K562 (cell line): Measurements from ENCODE around the gene FAM110D. TPM values are rescaled to one million over a fixed set of nuclear protein-coding genes. Genes with fewer than 3 reads are reported as not detected.

ENCODE experiments used
- ATAC-seq: fragments of 200-7000 bp; cut with Tn5 transposase; 3 replicates; pipeline ENCODE4 v1.9.1; 2020; ENCODE audit warnings: moderate library complexity
- BruUV-seq: library from RNA; stranded (reverse); fragments of 400-500 nt; replicated peaks from 2 replicates; lab custom pipeline; 2021; lab: Mats Ljungman, UMichigan
- CTCF ChIA-PET: fragments of 300-600 bp; formaldehyde crosslinking; extraction: SDS; loops from one replicate; lab custom pipeline; 2021; ENCODE audit warnings: low intra/inter-chr PET ratio; lab: Yijun Ruan, JAX
- POLR2A ChIA-PET: fragments of 300-600, 350-650 bp; sonication (Branson Sonifier 250); formaldehyde crosslinking; extraction: SDS; loops from one replicate; lab custom pipeline; 2021; ENCODE audit warnings: antibody characterized with exemption, inconsistent platforms; lab: Yijun Ruan, JAX
- DNase-seq, 4 experiments: peaks; one replicate each; pipeline versions ENCODE4 v3.0.0 to v3.0.0-alpha.2; 2011 to 2018; ENCODE audit warnings: low spot score in 3 of 4, mixed read lengths in 3 of 4; ENCODE audit errors: extremely low read depth in 1 of 4
- FAIRE-seq: peaks from 2 replicates; lab custom pipeline; 2011; peaks lifted over from hg19 to GRCh38; lab: Jason Lieb, UNC
- H2AFZ ChIP-seq: 2 replicates; pipeline ENCODE4 v1.6.0; 2011; ENCODE audit warnings: low read depth, low read length, control low read depth, inconsistent platforms
- H3K27ac ChIP-seq: fragments of 200-600 bp; 3 replicates; pipeline ENCODE4 v1.8.0; 2011; ENCODE audit warnings: low read depth, mild to moderate bottlenecking, control low read depth, inconsistent platforms, low read length, moderate library complexity, mixed read lengths; ENCODE audit errors: extremely low read depth
- H3K27me3 ChIP-seq, 2 experiments: fragments of 300-600 bp in 1 of 2; 2 replicates in 1 of 2; 3 replicates in 1 of 2; pipeline versions ENCODE4 v1.6.0 to v1.8.0; 2011; ENCODE audit warnings: inconsistent platforms in 2 of 2, low read length in 2 of 2, mild to moderate bottlenecking in 1 of 2, mixed read lengths in 1 of 2, moderate library complexity in 1 of 2; ENCODE audit not compliant: control insufficient read depth in 2 of 2, insufficient read depth in 2 of 2
- H3K36me3 ChIP-seq: fragments of 300-600 bp; 3 replicates; pipeline ENCODE4 v1.8.0; 2011; ENCODE audit warnings: mild to moderate bottlenecking, low read length, inconsistent platforms; ENCODE audit not compliant: control insufficient read depth, insufficient read depth
- H3K4me1 ChIP-seq, 2 experiments: fragments of 200-600 bp in 1 of 2; replicated peaks in 1 of 2; 2 replicates in 1 of 2; 3 replicates in 1 of 2; pipeline versions ENCODE4 v1.5.1 to v1.8.0; 2011; ENCODE audit warnings: inconsistent platforms in 2 of 2, low read length in 2 of 2, mild to moderate bottlenecking in 1 of 2, mixed read lengths in 1 of 2, moderate library complexity in 1 of 2; ENCODE audit not compliant: control insufficient read depth in 2 of 2, insufficient read depth in 2 of 2
- H3K4me2 ChIP-seq: 2 replicates; pipeline ENCODE4 v1.6.1; 2011; ENCODE audit warnings: low read length, control low read depth, inconsistent platforms, mixed read lengths; ENCODE audit not compliant: insufficient read depth
- H3K4me3 ChIP-seq: fragments of 200-600 bp; sonication (generic), shearing (Covaris generic); 2 replicates; pipeline ENCODE4 v1.5.1; 2016; ENCODE audit warnings: control low read depth, inconsistent platforms
- H3K79me2 ChIP-seq: fragments of 200-600 bp; 3 replicates; pipeline ENCODE4 v1.8.0; 2011; ENCODE audit warnings: low read length, inconsistent platforms; ENCODE audit not compliant: control insufficient read depth, insufficient read depth
- H3K9ac ChIP-seq, 2 experiments: 2 replicates each; pipeline versions ENCODE4 v1.6.0 to v1.6.1; 2011; ENCODE audit warnings: low read depth in 2 of 2, low read length in 2 of 2, control low read depth in 1 of 2, inconsistent platforms in 1 of 2, mild to moderate bottlenecking in 1 of 2, mixed read lengths in 1 of 2; ENCODE audit not compliant: insufficient read depth in 1 of 2
- H3K9me1 ChIP-seq: one replicate; pipeline ENCODE4 v1.6.0; 2011; ENCODE audit warnings: inconsistent platforms, mild to moderate bottlenecking, low read length, moderate library complexity; ENCODE audit not compliant: control insufficient read depth, insufficient read depth
- H3K9me3 ChIP-seq: replicated peaks from 2 replicates; pipeline ENCODE4 v1.5.1; 2011; ENCODE audit warnings: low read depth, low read length, inconsistent platforms; ENCODE audit not compliant: control insufficient read depth, insufficient read depth
- H4K20me1 ChIP-seq: replicated peaks from 2 replicates; pipeline ENCODE4 v1.6.1; 2011; ENCODE audit warnings: low read length, inconsistent platforms, mixed read lengths; ENCODE audit not compliant: control insufficient read depth, insufficient read depth
- ILK ChIP-seq: fragments of 450-650 bp; IDR thresholded peaks from 2 replicates; pipeline ENCODE4 v1.6.1; 2016; ENCODE audit warnings: missing genetic modification characterization, low read depth, mild to moderate bottlenecking, missing compliant biosample characterization, moderate library complexity, borderline replicate concordance
- ZNF143 ChIP-seq: sonication (generic); formaldehyde crosslinking; IDR thresholded peaks from 2 replicates; pipeline ENCODE4 v1.9.0; 2022; ENCODE audit warnings: mild to moderate bottlenecking, missing genetic modification reagents
- ZNF436 ChIP-seq: fragments of 250-450, 450-650 bp; sonication (Bioruptor Pico); formaldehyde crosslinking; IDR thresholded peaks from 2 replicates; pipeline ENCODE4 v1.7.0; 2020; ENCODE audit warnings: mild to moderate bottlenecking
- WGBS: fragments of 100-300 bp; shearing (Covaris generic); methylation state at CpG from one replicate; pipeline ENCODE4 v1.1.6; 2016; ENCODE audit warnings: low coverage, mixed read lengths; ENCODE audit not compliant: insufficient coverage; ENCODE audit errors: missing lambda C conversion rate; 5-methylcytosine and 5-hydroxymethylcytosine counted together
- in situ Hi-C: fragments of 300-500 bp; cut with MboI; formaldehyde crosslinking; loops from 4 replicates; pipeline ENCODE4 v1.15.0; 2018; ENCODE audit warnings: inconsistent platforms, mixed read lengths
- intact Hi-C: fragments of 100-400 bp; cut with micrococcal nuclease; formaldehyde crosslinking; loops from 2 replicates; pipeline ENCODE4 v1.14.2; 2022
- polyA plus RNA-seq, 8 experiments: library from polyadenylated mRNA; depleted of rRNA in 4 of 8; stranded (reverse) in 5 of 8; unstranded in 3 of 8; fragments of >200 nt; fragmentation: Nextera tagmentation in 2 of 8; fragmentation: Illumina TruSeq in 1 of 8; extraction: Ambion mirVana in 2 of 8; extraction: Trizol in 1 of 8; gene quantifications; 2 replicates each; pipeline versions ENCODE4 v1.2.1 to v1.2.3, GENCODE V29; 2011 to 2014; ENCODE audit warnings: inconsistent platforms in 1 of 8, missing spikeins in 1 of 8
- total RNA-seq, 7 experiments: library from RNA; depleted of rRNA in 6 of 7; stranded (reverse); fragments of >200 nt in 6 of 7; fragmentation: Illumina TruSeq in 2 of 7; extraction: Trizol in 2 of 7; gene quantifications; 2 replicates each; pipeline versions ENCODE4 v1.2.1 to v1.2.3, GENCODE V29; 2011 to 2021; ENCODE audit warnings: low replicate concordance in 1 of 7
- TF ChIP-seq, protein P1 (sequence below), 2 experiments: IDR thresholded peaks in 1 of 2; conservative IDR thresholded peaks in 1 of 2; 2 replicates each; pipeline ENCODE4 v1.6.1; 2016; ENCODE audit warnings: low read depth in 2 of 2, mild to moderate bottlenecking in 1 of 2, missing compliant biosample characterization in 1 of 2, missing genetic modification characterization in 1 of 2, moderate library complexity in 1 of 2
- TF ChIP-seq, protein P2 (sequence below): fragments of 450-650 bp; IDR thresholded peaks from 2 replicates; pipeline ENCODE4 v1.6.1; 2014; ENCODE audit warnings: low read depth, mild to moderate bottlenecking, moderate library complexity, borderline replicate concordance
- TF ChIP-seq, protein P3 (sequence below), 2 experiments: fragments of 150-350 bp in 1 of 2; IDR thresholded peaks; 2 replicates each; pipeline ENCODE4 v1.6.1; 2012 to 2016; ENCODE audit warnings: low read depth in 2 of 2, low read length in 2 of 2, mild to moderate bottlenecking in 1 of 2, moderate library complexity in 1 of 2
- TF ChIP-seq, protein P4 (sequence below): sonication (generic); formaldehyde crosslinking; IDR thresholded peaks from 2 replicates; pipeline ENCODE4 v1.4.0; 2020; ENCODE audit warnings: mild to moderate bottlenecking, missing genetic modification reagents

FAM110D gene
- total and polyA plus RNA-seq, 9 of the 15 experiments (the other 6 are each of a cell fraction or from before 2014, with no cell fraction given), result 0.04 to 1.1 (median 0.33) TPM

DNA sequence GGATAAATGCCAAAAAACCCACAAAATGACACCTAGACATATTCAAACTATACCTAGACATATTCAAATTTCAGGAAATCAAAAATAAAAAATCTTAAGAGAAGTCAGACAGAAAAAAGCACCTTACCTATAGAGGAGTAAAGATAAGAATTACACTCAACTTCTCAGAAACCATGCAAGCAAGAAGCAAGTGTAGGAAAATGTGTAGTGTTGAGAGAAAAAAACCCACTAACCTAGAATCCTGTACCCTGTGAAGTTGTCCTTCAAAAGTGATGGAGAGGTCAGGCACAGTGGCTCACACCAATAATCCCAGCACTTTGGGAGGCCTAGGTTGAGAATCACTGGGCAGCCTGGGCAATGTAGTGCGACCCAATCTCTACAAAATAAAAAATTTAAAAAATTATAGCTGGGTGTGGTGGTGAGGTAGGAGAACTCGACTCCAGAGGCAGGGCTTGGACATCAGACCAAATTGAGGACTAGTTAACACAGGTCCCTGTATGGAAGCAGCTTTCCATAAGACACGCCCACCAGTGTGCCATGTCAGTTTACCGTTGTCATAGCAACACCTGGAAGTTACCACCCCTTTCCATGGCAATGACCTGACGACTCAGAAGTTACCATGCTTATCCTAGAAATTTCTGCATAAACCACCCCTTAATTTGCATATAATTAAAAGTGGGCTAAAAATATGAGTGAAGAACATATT lies 26.6 kb upstream of the FAM110D start (continued):
- TF ChIP-seq, protein P1, sequence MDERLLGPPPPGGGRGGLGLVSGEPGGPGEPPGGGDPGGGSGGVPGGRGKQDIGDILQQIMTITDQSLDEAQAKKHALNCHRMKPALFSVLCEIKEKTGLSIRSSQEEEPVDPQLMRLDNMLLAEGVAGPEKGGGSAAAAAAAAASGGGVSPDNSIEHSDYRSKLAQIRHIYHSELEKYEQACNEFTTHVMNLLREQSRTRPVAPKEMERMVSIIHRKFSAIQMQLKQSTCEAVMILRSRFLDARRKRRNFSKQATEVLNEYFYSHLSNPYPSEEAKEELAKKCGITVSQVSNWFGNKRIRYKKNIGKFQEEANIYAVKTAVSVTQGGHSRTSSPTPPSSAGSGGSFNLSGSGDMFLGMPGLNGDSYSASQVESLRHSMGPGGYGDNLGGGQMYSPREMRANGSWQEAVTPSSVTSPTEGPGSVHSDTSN (CRISPR knock-in tag; IDR thresholded peaks at IDR 0.05; ENCODE audit: low read depth), result no peak
- TF ChIP-seq, protein P1 (tag; conservative IDR thresholded peaks at IDR 0.05; ENCODE audit: low read depth), result peak; percentile 81
- TF ChIP-seq ILK (tag) (no peak), ZNF436 (CRISPR knock-in tag) (no peak)
- TF ChIP-seq, all 486 proteins: peak for 19

DNA sequence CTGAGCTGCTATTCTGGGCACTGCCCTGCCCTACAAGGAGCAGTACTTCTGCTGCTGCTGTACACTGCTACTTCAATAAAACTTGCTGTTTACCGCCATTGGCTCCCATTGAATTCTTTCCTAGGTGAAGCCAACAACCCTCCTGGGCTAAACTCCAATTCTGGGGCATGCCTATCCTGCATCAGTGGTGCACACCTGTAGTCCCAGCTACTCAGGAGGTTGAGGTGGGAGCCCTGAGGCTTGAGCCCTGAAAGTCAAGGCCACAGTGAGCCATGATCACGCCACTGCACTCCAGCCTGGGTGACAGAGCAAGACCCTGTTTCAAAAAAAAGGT lies 26.1 kb upstream of the FAM110D start:
- ChIA-PET POLR2A (interaction anchor here (0.9 to 1.3 kb wide), 4 partner anchors 9 to 97 kb away, joined by 3 read pairs; no protein-coding TSS in a partner anchor), CTCF (no interaction called here)
- Histone ChIP-seq H3K9me3 (no peaks in the 10 kb centered on the region), H2AFZ (peak overlapping the region; percentile 67), H3K36me3 (no peaks in the 10 kb centered on the region), H3K27ac (peak overlapping the region; percentile 7; the same call in 1 of the 3 replicates), H3K27me3 (no peaks in the 10 kb centered on the region), H3K4me3 (no peak overlapping the region), H4K20me1 (no peaks in the 10 kb centered on the region), H3K9me1 (no peaks in the 10 kb centered on the region), H3K4me2 (no peak overlapping the region; the same call in 1 of the 2 replicates), H3K4me1 (peaks cover 23 to 40% of the 10 kb centered on the region in 2 experiments), H3K79me2 (peaks cover 6% of the 10 kb centered on the region; the same call in 2 of the 3 replicates), H3K9ac (peak overlapping the region in 1 of 2 experiments; percentile 69; a peak in 1 of 4 replicates)
- no TSS peak for BruUV-seq
- in situ Hi-C loops (no loop called here), intact Hi-C loops (no loop called here)
- no peak for FAIRE-seq
- no peak for DNase-seq
- ATAC-seq, result no peak
- 86% methylated on average over 2 of the region's 2 CpGs for WGBS
- TF ChIP-seq, protein P2, sequence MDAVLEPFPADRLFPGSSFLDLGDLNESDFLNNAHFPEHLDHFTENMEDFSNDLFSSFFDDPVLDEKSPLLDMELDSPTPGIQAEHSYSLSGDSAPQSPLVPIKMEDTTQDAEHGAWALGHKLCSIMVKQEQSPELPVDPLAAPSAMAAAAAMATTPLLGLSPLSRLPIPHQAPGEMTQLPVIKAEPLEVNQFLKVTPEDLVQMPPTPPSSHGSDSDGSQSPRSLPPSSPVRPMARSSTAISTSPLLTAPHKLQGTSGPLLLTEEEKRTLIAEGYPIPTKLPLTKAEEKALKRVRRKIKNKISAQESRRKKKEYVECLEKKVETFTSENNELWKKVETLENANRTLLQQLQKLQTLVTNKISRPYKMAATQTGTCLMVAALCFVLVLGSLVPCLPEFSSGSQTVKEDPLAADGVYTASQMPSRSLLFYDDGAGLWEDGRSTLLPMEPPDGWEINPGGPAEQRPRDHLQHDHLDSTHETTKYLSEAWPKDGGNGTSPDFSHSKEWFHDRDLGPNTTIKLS, result no peak
- TF ChIP-seq, protein P3, sequence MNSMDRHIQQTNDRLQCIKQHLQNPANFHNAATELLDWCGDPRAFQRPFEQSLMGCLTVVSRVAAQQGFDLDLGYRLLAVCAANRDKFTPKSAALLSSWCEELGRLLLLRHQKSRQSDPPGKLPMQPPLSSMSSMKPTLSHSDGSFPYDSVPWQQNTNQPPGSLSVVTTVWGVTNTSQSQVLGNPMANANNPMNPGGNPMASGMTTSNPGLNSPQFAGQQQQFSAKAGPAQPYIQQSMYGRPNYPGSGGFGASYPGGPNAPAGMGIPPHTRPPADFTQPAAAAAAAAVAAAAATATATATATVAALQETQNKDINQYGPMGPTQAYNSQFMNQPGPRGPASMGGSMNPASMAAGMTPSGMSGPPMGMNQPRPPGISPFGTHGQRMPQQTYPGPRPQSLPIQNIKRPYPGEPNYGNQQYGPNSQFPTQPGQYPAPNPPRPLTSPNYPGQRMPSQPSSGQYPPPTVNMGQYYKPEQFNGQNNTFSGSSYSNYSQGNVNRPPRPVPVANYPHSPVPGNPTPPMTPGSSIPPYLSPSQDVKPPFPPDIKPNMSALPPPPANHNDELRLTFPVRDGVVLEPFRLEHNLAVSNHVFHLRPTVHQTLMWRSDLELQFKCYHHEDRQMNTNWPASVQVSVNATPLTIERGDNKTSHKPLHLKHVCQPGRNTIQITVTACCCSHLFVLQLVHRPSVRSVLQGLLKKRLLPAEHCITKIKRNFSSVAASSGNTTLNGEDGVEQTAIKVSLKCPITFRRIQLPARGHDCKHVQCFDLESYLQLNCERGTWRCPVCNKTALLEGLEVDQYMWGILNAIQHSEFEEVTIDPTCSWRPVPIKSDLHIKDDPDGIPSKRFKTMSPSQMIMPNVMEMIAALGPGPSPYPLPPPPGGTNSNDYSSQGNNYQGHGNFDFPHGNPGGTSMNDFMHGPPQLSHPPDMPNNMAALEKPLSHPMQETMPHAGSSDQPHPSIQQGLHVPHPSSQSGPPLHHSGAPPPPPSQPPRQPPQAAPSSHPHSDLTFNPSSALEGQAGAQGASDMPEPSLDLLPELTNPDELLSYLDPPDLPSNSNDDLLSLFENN (IDR thresholded peaks at IDR 0.05; ENCODE audit: low read depth in 2 of 2, low read length in 2 of 2), result no peak
- TF ChIP-seq, protein P4, sequence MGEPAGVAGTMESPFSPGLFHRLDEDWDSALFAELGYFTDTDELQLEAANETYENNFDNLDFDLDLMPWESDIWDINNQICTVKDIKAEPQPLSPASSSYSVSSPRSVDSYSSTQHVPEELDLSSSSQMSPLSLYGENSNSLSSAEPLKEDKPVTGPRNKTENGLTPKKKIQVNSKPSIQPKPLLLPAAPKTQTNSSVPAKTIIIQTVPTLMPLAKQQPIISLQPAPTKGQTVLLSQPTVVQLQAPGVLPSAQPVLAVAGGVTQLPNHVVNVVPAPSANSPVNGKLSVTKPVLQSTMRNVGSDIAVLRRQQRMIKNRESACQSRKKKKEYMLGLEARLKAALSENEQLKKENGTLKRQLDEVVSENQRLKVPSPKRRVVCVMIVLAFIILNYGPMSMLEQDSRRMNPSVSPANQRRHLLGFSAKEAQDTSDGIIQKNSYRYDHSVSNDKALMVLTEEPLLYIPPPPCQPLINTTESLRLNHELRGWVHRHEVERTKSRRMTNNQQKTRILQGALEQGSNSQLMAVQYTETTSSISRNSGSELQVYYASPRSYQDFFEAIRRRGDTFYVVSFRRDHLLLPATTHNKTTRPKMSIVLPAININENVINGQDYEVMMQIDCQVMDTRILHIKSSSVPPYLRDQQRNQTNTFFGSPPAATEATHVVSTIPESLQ (CRISPR knock-in tag), result no peak
- 0 out of 2 replicates have a peak, but pooled peaks have one; percentile 27 for TF ChIP-seq ZNF143 (CRISPR knock-in tag)
